Left lobe of liver (tissue), 2 donors: ENCODE results near the gene ERC1. TPM values are rescaled to one million over a fixed set of nuclear protein-coding genes. Genes with fewer than 3 reads are reported as not detected.

Source experiments
- ATAC-seq: fragments of 200-7000 bp; cut with Tn5 transposase; one replicate; pipeline ENCODE4 v1.9.1; 2020; ENCODE audit warnings: mild to moderate bottlenecking, moderate library complexity
- DNase-seq: peaks from one replicate; pipeline ENCODE4 v3.0.0-alpha.2; 2020; ENCODE audit warnings: low spot score
- total RNA-seq: library from RNA; stranded (reverse); gene quantifications from one replicate; pipeline ENCODE4 v1.2.1, GENCODE V29; 2021
- donor health status: DM: no; HTN: no; CAD: no; lungs with moderate emphysema.
- donor health status: DM: no; HTN: yes; CAD: no.

Gene ERC1
- total RNA-seq, 1 donor from 2014 or later: 27.8 TPM

GRCh38 chr12:1499351-1499750 lies 508.3 kb downstream of the ERC1 start:
- ATAC-seq: no peak
- DNase-seq: no peak

- DNase-seq (no peak), ATAC-seq (no peak)
Measured at GRCh38 chr12:1500095-1500801, 509.2 kb downstream of the ERC1 start.

- ATAC-seq: no peak
- no peak for DNase-seq
Measured at GRCh38 chr12:1501001-1501400, 510.0 kb downstream of the ERC1 start.

DNA sequence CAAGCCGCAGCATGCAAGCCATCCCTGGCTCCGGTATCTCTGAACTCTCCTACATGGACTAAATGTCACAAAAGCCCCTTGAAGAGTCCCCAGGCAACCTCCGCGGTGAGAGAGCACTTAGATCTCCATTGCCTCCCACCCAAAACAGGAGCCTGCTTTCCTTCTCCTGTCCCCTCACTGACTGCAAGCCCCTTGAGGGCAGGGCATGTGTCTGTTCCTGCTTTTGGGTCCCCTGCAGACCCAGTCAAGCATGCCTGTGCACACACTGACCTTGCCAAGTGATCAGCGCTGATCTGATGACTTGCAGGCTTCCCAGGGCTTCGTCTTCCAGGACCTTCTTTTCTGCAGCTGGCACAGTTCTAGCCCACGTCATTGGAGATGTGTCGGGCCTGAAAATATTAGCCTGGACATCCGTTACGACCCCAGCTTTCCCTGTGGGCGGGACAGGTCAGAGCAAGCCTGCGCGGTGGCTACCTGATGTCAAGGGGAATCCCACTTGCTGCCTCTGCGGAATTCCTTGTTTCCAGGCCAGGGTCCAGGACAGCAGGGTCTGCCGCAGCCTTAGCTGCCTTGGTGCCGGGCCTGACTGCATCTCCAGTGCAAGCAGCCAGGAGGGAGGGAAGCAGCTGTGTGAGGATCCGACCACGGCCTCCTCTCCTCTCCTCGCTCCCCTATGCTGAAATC lies 510.8 kb downstream of the ERC1 start:
- ATAC-seq (no peak), DNase-seq (no peak)

DNA sequence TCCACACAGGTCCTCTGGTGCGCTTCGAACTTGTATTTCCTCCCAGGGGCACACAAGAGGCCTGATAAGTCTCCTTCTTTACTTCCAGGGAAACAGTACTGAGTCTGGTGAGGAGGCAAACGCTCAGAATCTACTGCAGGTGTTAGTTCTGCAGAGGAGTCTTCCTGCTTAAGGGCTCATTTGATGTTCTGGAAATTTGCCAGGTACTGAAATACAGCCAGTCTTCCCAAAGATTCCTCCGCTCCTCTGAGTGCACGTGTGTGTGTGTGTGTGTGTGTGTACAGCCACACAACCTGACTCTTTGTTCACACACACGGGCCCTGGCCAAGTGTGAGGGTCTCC lies 511.3 kb downstream of the ERC1 start:
- ATAC-seq (no peak), DNase-seq (no peak)

DNA sequence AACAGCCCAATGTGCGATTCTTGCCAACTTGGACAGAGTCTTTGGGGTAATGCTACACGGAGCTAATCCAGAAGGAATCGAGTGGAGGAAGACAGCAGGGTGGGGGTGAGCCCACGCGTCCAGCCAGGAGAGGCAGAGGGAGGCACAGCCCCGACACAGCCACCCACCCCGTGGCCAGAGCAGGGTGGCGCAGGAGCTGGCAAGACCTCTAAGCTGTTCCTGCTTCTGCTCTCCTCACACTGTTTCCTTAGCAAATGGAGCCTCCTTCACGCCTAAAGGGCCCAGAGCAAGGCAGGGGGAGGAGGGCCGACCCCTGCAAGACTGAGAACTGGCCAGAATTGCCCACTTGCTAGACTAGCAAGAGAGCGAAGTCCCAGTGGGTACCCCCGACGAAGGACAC lies 511.8 kb downstream of the ERC1 start:
- no peak for ATAC-seq

GRCh38 chr12:1503281-1503711 lies 512.3 kb downstream of the ERC1 start:
- ATAC-seq (no peak), DNase-seq (no peak)

More for the DNA sequence above, 511.8 kb downstream of the ERC1 start:
- DNase-seq: no peak

GRCh38 chr12:1504304-1504894 lies 513.4 kb downstream of the ERC1 start:
- no peak for DNase-seq

DNA sequence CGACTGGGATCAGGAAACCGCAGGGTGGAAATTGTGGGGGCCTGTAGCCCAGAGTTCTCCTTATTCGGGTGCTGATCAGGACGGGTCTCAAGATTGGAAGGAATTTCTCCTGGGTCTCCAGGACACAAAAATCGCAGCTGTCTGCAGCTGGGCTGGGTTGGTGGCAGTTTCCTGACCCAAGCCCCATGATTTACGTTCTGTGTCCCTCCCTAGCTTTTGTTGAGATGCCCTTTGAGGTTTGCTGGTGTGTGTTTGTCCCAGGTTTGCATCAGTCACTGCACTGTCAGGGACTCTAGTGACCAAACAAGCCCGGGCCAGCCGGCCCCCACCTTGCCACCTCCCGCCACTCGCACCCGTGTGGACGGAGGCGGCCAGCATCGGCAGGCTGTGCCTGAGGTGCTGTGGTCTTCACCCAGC lies 513.9 kb downstream of the ERC1 start:
- no peak for ATAC-seq
- no peak for DNase-seq

More at GRCh38 chr12:1504304-1504894, 513.4 kb downstream of the ERC1 start:
- no peak for ATAC-seq

DNA sequence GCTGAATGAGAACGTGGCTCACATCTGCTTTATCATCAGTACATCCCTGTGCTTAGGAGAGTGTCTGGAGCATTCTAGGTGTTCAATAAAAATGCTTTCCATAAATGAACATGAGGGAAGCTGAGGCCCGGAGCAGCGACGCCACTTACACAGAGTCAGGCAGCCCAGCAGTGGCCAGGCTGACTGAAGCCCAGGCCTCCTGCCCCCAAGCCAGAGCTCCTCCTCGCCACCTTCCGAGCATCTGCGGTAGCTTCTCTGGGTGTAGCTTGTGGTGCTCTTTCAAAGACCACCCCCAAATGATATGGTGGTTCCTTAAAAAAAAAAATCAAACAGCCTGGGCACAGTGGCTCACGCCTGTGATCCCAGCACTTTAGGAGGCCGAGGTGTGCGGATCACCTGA lies 514.6 kb downstream of the ERC1 start:
- DNase-seq: no peak
- no peak for ATAC-seq

- DNase-seq (no peak), ATAC-seq (no peak)
Measured at GRCh38 chr12:1507308-1507707, 516.3 kb downstream of the ERC1 start.

DNA sequence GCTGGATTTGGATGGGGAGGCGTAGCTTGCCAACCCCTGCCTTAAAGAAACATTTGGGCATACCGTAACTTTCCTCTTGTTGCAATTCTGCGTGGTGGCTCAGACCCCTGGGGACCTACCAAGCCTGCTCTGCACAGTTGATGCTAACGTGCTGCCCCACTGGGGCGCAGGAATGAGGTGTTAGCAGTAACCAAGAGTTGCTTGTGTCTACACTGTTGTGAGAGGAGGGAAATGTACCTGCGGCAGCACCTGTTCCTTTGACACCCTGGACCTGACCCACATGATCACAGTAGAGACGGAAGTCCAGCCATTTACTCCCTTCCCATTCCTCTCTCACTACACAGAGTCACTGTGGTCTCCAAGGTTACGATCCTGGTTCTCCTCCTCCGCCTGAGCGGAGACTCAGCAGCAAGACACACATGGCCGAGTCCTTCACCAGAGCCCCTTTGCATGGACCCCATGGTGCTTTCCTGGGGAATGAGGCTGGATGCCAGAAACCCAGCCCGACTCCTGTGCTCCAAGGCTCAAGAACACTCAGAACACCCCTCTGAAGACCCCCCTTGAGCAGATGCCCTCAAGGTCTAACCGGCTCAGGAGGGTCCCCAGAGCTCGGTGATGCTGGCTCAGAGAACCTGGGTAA lies 518.5 kb downstream of the ERC1 start:
- no peak for ATAC-seq
- DNase-seq: no peak

DNA sequence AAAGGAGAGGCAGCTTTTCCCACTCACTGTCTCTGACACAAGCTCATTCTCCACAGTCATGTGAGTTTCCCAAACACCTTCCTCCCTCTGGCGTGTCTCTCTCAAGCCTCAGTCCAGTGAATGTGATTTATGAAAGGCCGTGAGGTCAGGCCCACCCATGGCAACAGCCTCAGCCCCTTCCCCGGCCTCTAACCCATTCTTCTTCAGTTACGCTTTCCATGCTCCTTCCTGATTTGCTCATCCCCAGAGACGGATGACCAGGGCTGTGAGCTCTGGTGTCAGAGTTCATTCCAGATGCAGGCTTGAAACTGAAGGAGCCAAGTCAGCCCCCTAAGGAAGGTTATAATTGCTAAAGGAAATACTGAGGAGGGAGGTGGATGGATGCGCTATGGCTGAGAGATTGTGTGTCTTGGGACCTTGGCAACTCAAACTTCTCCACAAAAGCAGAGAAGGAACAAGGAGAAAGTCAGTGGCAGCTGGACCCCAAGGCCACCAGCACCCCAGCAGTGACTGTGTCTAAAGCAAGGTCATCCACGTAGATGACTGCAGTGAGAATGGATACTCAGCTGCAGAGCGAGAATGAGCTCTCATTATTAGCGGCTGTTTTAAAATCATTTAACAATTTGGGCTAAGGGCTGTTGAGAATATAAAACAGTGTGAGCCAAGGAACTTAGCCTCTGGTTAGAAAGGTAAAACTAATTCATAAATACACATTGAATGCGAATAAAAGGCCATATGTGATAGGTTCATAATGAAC lies 519.2 kb downstream of the ERC1 start:
- ATAC-seq (no peak), DNase-seq (no peak)

GRCh38 chr12:1515010-1515409 lies 524.0 kb downstream of the ERC1 start:
- no peak for DNase-seq

GRCh38 chr12:1515428-1515827 lies 524.4 kb downstream of the ERC1 start:
- ATAC-seq: no peak
- DNase-seq: no peak

More at GRCh38 chr12:1515010-1515409, 524.0 kb downstream of the ERC1 start:
- no peak for ATAC-seq

DNA sequence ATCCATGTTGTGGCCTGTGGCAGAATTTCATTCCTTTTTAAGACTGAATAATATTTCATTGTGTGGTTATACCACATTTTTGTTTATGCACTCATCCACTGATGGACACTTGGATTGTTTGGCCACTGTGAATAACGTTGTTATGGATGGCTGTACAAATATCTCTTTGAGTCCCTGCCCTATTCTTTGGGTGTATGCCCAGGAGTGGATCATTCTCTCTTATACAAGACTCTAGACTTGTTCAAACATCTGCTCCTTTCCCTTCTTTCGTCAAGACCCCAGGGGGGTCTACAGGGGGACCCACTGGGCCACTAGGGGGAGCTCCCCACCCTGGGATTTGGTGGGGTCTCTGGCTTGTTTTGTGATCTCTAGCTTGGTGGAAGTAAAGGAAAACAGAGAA lies 526.0 kb downstream of the ERC1 start:
- DNase-seq (no peak), ATAC-seq (no peak)

- no peak for DNase-seq
- ATAC-seq: no peak
Measured at GRCh38 chr12:1517734-1518525, 526.9 kb downstream of the ERC1 start.

- no peak for DNase-seq
- ATAC-seq: peak; percentile 98
Measured at GRCh38 chr12:1518591-1519516, 527.8 kb downstream of the ERC1 start.

DNA sequence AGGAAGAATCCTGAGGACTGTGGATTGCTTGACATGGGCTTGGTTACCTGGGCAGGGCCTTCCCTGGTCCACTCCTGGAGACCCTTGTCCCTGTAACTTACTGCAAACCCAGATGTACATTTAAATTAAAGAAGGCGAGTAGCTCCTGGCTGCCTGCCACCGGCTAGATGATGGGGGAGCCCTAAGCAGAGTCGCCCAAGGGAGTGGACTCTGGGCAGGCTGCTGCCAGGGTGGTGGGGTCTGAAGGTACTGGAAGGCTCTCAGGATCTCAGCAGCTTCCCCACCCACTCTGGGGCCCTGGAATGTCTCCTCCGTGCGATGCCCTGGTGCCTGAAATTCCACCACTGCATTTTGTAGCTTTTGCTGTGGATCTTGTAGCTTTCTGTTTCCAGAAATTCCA lies 528.6 kb downstream of the ERC1 start:
- DNase-seq (no peak), ATAC-seq (no peak)
